Tibial nerve (tissue), 4 donors: Measurements from ENCODE around the gene SPDYC.

ENCODE experiments used
- EP300 ChIP-seq, 2 donors: sonication (generic); formaldehyde crosslinking; IDR thresholded peaks; one replicate each; pipeline ENCODE4 v1.6.1; 2017; ENCODE audit warnings: antibody characterized with exemption in 2 of 2, mild to moderate bottlenecking in 1 of 2
- POLR2A ChIP-seq, 2 donors: fragments of 450-650 bp; IDR thresholded peaks; one replicate each; pipeline ENCODE4 v1.6.1; 2017; ENCODE audit warnings: antibody characterized with exemption in 2 of 2, mild to moderate bottlenecking in 2 of 2, moderate library complexity in 2 of 2
- TF ChIP-seq, protein P1 (sequence below), 5 experiments: fragments of 200-600 bp in 3 of 5; fragments of 450-650 bp in 2 of 5; sonication (generic) in 3 of 5; IDR thresholded peaks; one replicate each; pipeline ENCODE4 v1.5.1; 2016 to 2019; ENCODE audit warnings: antibody characterized with exemption in 5 of 5, mild to moderate bottlenecking in 3 of 5, moderate library complexity in 2 of 5

DNA sequence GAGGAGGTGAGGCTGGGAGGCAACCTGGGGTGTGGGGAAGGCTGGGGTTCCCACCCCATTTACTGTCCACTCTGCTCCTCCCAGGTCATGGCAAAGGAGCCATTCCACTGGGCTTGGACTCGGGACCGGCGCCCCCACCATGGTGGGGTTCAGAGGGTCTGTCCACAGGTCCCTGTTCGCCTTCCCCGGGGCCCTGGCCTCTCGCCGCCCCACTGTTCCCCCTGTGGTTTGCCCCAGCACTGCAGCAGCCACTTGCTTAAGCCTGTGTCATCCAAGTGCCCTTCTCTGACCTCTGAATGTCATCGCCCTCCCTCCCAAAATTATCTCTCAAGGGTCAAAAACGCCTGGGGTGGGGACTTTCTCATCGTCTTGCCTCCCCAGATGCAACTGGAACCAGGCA, 2.6 kb downstream of the SPDYC start:
- TF ChIP-seq, protein P1, sequence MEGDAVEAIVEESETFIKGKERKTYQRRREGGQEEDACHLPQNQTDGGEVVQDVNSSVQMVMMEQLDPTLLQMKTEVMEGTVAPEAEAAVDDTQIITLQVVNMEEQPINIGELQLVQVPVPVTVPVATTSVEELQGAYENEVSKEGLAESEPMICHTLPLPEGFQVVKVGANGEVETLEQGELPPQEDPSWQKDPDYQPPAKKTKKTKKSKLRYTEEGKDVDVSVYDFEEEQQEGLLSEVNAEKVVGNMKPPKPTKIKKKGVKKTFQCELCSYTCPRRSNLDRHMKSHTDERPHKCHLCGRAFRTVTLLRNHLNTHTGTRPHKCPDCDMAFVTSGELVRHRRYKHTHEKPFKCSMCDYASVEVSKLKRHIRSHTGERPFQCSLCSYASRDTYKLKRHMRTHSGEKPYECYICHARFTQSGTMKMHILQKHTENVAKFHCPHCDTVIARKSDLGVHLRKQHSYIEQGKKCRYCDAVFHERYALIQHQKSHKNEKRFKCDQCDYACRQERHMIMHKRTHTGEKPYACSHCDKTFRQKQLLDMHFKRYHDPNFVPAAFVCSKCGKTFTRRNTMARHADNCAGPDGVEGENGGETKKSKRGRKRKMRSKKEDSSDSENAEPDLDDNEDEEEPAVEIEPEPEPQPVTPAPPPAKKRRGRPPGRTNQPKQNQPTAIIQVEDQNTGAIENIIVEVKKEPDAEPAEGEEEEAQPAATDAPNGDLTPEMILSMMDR (IDR thresholded peaks at IDR 0.05) = no peak
- TF ChIP-seq POLR2A (IDR thresholded peaks at IDR 0.05) (no peak), EP300 (IDR thresholded peaks at IDR 0.05) (no peak)
